Astrocyte of the cerebellum (primary cell): ENCODE data around the gene OPRL1.

Experiments used
- DNase-seq: peaks from one replicate; pipeline ENCODE4 v3.0.0-alpha.2; 2011; ENCODE audit warnings: low read depth
- H3K4me3 ChIP-seq: 2 replicates; pipeline ENCODE4 v1.5.1; 2011; ENCODE audit warnings: mild to moderate bottlenecking, low read depth, low read length, moderate library complexity
- CTCF ChIP-seq: IDR thresholded peaks from 2 replicates; pipeline ENCODE4 v1.5.1; 2012; ENCODE audit warnings: low read length, low read depth, moderate library complexity, mild to moderate bottlenecking; ENCODE audit errors: missing control alignments
- in situ Hi-C: cut with HindIII; loops from 2 replicates; pipeline ENCODE4 v1.10.0; 2017; ENCODE audit warnings: low sequenced_read_pairs

The OPRL1 gene

DNA sequence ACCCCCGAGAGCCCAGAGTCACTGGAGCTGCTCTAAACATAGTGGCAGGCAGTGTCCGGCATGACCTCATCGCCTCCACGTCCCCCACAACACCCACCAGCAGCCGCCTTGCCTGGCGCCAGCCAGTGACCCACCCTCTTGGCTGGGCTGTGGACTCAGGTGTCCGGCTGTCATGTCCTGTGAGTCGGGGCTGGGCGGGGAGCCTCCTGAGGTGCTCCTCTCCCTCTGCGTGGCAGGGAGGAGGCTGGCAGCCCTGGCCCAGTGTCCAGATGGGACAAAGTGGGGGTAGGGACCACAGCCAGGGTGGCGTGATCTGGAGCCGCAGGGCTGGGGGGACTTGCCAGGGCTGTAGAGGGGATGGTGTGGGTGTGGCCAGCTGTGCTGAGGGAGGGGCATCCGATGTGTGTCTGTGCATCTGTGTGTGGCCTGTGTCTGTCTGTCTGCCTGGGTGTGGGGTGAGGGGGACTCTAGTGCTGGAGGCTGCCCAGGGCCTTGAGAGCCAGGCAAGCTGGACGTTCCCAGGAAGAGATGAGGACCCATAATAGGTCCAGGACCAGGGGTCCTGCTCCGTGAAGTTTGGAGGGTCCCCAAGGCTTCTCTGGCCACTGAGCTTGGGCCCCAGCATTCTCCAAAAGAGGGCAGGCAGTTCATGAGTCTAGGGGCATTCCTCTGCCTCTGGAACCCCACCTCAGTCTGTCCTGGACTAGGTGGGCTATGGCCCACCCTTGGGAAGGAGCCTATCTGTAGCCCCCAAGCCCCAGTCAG lies 28.1 kb upstream of the OPRL1 start:
- in situ Hi-C loops, result loop anchor here (5.0 kb wide), 1 partner anchor 49 kb away; no protein-coding TSS in a partner anchor
- no peak overlapping the region for H3K4me3 ChIP-seq
- DNase-seq, result no peak
- no peak for TF ChIP-seq CTCF

GRCh38 chr20:64052326-64052722 lies 27.6 kb upstream of the OPRL1 start:
- no peak overlapping the region for H3K4me3 ChIP-seq
- in situ Hi-C loops, result loop anchor here (5.0 kb wide), 1 partner anchor 50 kb away; no protein-coding TSS in a partner anchor
- DNase-seq, result no peak
- no peak for TF ChIP-seq CTCF

DNA sequence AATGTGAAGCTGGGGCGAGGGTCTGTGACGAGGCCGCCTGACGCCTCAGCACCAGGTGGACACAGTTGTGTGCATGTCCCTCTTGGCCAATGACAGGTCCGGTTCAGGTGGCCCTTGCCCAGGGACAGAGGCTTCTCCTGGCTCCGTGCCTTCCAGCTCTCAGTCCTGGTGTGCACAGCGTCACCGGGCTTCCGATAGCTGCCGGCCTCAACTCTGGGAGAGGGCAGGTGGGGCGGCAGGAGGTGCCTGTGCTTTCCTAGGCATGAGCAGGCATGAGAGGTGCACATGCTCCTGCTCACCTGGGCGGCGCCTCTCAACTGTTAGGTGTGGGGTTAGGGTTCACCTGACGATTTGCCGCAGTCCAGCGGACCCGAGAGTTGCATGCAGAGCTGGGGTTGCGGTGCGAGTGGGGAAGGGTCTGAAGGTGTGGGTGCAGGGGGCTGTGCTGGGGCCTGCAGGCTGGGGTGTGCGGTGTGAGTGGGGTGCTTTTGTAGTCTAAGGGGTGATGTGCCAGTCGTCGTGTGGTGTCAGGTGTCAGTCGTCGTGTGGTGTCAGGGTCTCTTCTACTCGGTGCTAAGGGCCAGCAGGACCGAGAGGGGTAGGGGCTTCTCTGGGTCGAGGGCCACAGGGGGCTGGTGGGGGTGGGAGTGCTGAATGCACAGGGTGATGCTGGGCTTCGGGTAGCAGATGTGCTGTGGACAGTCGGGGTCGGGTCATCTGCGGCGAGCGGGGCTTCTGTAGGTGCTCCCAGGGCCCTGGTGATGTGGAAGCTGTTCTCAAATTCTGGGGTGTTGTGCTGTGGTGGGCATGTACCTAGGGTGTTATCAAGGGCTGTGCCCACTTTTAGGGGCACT lies 26.7 kb upstream of the OPRL1 start:
- no peak for TF ChIP-seq CTCF
- DNase-seq, result no peak
- in situ Hi-C loops, result loop anchor here (5.0 kb wide), 1 partner anchor 51 kb away; no protein-coding TSS in a partner anchor
- H3K4me3 ChIP-seq, result no peak overlapping the region

GRCh38 chr20:64053841-64054661 lies 25.8 kb upstream of the OPRL1 start:
- TF ChIP-seq CTCF, result peak; percentile 23
- in situ Hi-C loops, result loop anchor here (5.0 kb wide), 1 partner anchor 52 kb away; no protein-coding TSS in a partner anchor
- DNase-seq, result no peak
- H3K4me3 ChIP-seq, result no peak overlapping the region

DNA sequence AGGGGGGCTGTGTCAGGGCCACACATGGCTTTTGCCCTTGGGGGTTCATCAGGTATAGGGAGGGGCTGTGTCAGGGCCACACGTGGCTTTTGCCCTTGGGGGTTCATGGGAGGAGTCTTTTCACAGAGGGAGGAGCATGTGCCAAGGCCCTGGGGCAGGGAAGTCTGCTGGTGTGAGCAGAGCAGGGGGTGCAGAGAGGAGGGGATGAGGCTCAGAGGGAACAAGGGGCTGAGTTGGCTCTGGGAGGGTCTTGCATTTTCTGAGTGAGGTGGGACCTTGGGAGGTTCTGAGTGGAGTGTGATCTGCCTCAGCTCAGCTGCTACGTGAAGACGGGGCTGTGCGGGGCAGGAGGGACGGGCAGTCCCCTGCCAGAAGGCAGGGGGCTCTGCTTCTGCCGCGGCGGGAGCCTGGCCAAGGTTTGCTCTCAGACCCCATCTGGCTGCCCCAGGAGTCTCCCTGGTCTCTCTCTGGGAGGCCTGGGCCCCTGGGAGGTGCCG lies 24.4 kb upstream of the OPRL1 start:
- H3K4me3 ChIP-seq, result no peak overlapping the region
- TF ChIP-seq CTCF, result no peak
- in situ Hi-C loops, result no loop called here

More for the DNA sequence above, 24.4 kb upstream of the OPRL1 start:
- no peak for DNase-seq
